ENCODE results near the gene DNPH1.

Gene DNPH1

GRCh38 chr6:43265564-43265963 lies 36.3 kb upstream of the DNPH1 start:
- no peaks in the 10 kb centered on the region for H3K79me1 ChIP-seq (replicated peaks; ENCODE audit: low read length, poor library complexity, severe bottlenecking)
- no peak overlapping the region for H3K4me3 ChIP-seq (ENCODE audit: insufficient read depth in 1 of 2, low read depth in 1 of 2, low read length in 2 of 2)
- DNase-seq = no peak
- H3K27ac ChIP-seq (ENCODE audit: low read length, poor library complexity, severe bottlenecking) = no peak overlapping the region
- H3K36me3 ChIP-seq (ENCODE audit: control insufficient read depth in 1 of 2, insufficient read depth in 2 of 2, low read depth in 1 of 2, low read length in 2 of 2) = no peaks in the 10 kb centered on the region
- H4K8ac ChIP-seq (ENCODE audit: low read length) = no peak overlapping the region
- H3K4me1 ChIP-seq (ENCODE audit: control insufficient read depth, insufficient read depth, low read depth, low read length) = peaks cover 6% of the 10 kb centered on the region
- no peak overlapping the region for H3K9ac ChIP-seq (ENCODE audit: low read length)
- H3K14ac ChIP-seq (ENCODE audit: low read length in 2 of 2) = no peak overlapping the region
- no peak overlapping the region for H3K23ac ChIP-seq (ENCODE audit: low read length in 2 of 2)
- no peak overlapping the region for H2AFZ ChIP-seq (ENCODE audit: low read depth, low read length)
- 87% methylated on average over 5 of the region's 6 CpGs for WGBS
- no peak overlapping the region for H3K4me2 ChIP-seq (ENCODE audit: low read length, poor library complexity, severe bottlenecking)
- no peak overlapping the region for H2BK15ac ChIP-seq (ENCODE audit: low read depth, poor library complexity, severe bottlenecking)
- no peak overlapping the region for H2BK120ac ChIP-seq (ENCODE audit: low read depth, low read length)
- H3K18ac ChIP-seq (ENCODE audit: low read depth in 1 of 2, low read length in 2 of 2) = no peak overlapping the region
- H3K27me3 ChIP-seq (ENCODE audit: control insufficient read depth in 1 of 2, insufficient read depth in 1 of 2, low read length in 2 of 2) = peaks cover 36 to 59% of the 10 kb centered on the region in 2 experiments
- H3K4ac ChIP-seq (ENCODE audit: low read depth in 1 of 2, low read length in 2 of 2) = no peak overlapping the region
- H2AK5ac ChIP-seq (ENCODE audit: low read length, severe bottlenecking) = no peak overlapping the region
- H3K9me3 ChIP-seq (ENCODE audit: control insufficient read depth, low read length) = no peaks in the 10 kb centered on the region
- H4K91ac ChIP-seq (ENCODE audit: low read length) = no peak overlapping the region
- no peak overlapping the region for H2BK5ac ChIP-seq (ENCODE audit: low read depth, low read length, poor library complexity, severe bottlenecking)
- no peak overlapping the region for H2BK12ac ChIP-seq (ENCODE audit: low read length in 2 of 2)

GRCh38 chr6:43264599-43265145 lies 35.4 kb upstream of the DNPH1 start:
- Histone ChIP-seq H3K4me1 (ENCODE audit: control insufficient read depth, insufficient read depth, low read depth, low read length) (peaks cover 5% of the 10 kb centered on the region), H3K4ac (ENCODE audit: low read depth in 1 of 2, low read length in 2 of 2) (no peak overlapping the region), H3K18ac (ENCODE audit: low read depth in 1 of 2, low read length in 2 of 2) (no peak overlapping the region), H3K23ac (ENCODE audit: low read length in 2 of 2) (no peak overlapping the region), H3K4me3 (ENCODE audit: insufficient read depth in 1 of 2, low read depth in 1 of 2, low read length in 2 of 2) (no peak overlapping the region), H2BK12ac (ENCODE audit: low read length in 2 of 2) (no peak overlapping the region), H3K36me3 (ENCODE audit: control insufficient read depth in 1 of 2, insufficient read depth in 2 of 2, low read depth in 1 of 2, low read length in 2 of 2) (no peaks in the 10 kb centered on the region), H3K9ac (ENCODE audit: low read length) (no peak overlapping the region), H2BK120ac (ENCODE audit: low read depth, low read length) (no peak overlapping the region), H4K8ac (ENCODE audit: low read length) (no peak overlapping the region), H4K91ac (ENCODE audit: low read length) (no peak overlapping the region), H3K14ac (ENCODE audit: low read length in 2 of 2) (no peak overlapping the region), H2AK5ac (ENCODE audit: low read length, severe bottlenecking) (no peak overlapping the region), H3K27ac (ENCODE audit: low read length, poor library complexity, severe bottlenecking) (no peak overlapping the region), H3K9me3 (ENCODE audit: control insufficient read depth, low read length) (no peaks in the 10 kb centered on the region), H2AFZ (ENCODE audit: low read depth, low read length) (no peak overlapping the region), H2BK15ac (ENCODE audit: low read depth, poor library complexity, severe bottlenecking) (no peak overlapping the region), H3K79me1 (replicated peaks; ENCODE audit: low read length, poor library complexity, severe bottlenecking) (no peaks in the 10 kb centered on the region), H3K27me3 (ENCODE audit: control insufficient read depth in 1 of 2, insufficient read depth in 1 of 2, low read length in 2 of 2) (peaks cover 37 to 60% of the 10 kb centered on the region in 2 experiments), H2BK5ac (ENCODE audit: low read depth, low read length, poor library complexity, severe bottlenecking) (no peak overlapping the region), H3K4me2 (ENCODE audit: low read length, poor library complexity, severe bottlenecking) (no peak overlapping the region)
- WGBS = 71% methylated on average over 5 of the region's 5 CpGs
- DNase-seq = no peak

GRCh38 chr6:43263314-43264178 lies 34.3 kb upstream of the DNPH1 start:
- Histone ChIP-seq H2BK120ac (ENCODE audit: low read depth, low read length) (no peak overlapping the region), H3K18ac (ENCODE audit: low read depth in 1 of 2, low read length in 2 of 2) (no peak overlapping the region), H3K9ac (ENCODE audit: low read length) (no peak overlapping the region), H4K91ac (ENCODE audit: low read length) (no peak overlapping the region), H3K4me1 (ENCODE audit: control insufficient read depth, insufficient read depth, low read depth, low read length) (no peaks in the 10 kb centered on the region), H4K8ac (ENCODE audit: low read length) (peak overlapping the region; percentile 82), H2AK5ac (ENCODE audit: low read length, severe bottlenecking) (no peak overlapping the region), H3K23ac (ENCODE audit: low read length in 2 of 2) (no peak overlapping the region), H2BK12ac (ENCODE audit: low read length in 2 of 2) (peak overlapping the region in 1 of 2 experiments; percentile 46), H3K9me3 (ENCODE audit: control insufficient read depth, low read length) (no peaks in the 10 kb centered on the region), H3K4me2 (ENCODE audit: low read length, poor library complexity, severe bottlenecking) (no peak overlapping the region), H3K79me1 (replicated peaks; ENCODE audit: low read length, poor library complexity, severe bottlenecking) (no peaks in the 10 kb centered on the region), H2AFZ (ENCODE audit: low read depth, low read length) (no peak overlapping the region), H2BK5ac (ENCODE audit: low read depth, low read length, poor library complexity, severe bottlenecking) (no peak overlapping the region), H3K4ac (ENCODE audit: low read depth in 1 of 2, low read length in 2 of 2) (no peak overlapping the region), H3K4me3 (ENCODE audit: insufficient read depth in 1 of 2, low read depth in 1 of 2, low read length in 2 of 2) (no peak overlapping the region), H2BK15ac (ENCODE audit: low read depth, poor library complexity, severe bottlenecking) (no peak overlapping the region), H3K27ac (ENCODE audit: low read length, poor library complexity, severe bottlenecking) (no peak overlapping the region), H3K27me3 (ENCODE audit: control insufficient read depth in 1 of 2, insufficient read depth in 1 of 2, low read length in 2 of 2) (peaks cover 34 to 55% of the 10 kb centered on the region in 2 experiments), H3K14ac (ENCODE audit: low read length in 2 of 2) (no peak overlapping the region), H3K36me3 (ENCODE audit: control insufficient read depth in 1 of 2, insufficient read depth in 2 of 2, low read depth in 1 of 2, low read length in 2 of 2) (no peaks in the 10 kb centered on the region)
- WGBS = 44% methylated on average over 11 of the region's 12 CpGs
- peak; percentile 71 for DNase-seq

- Histone ChIP-seq H4K8ac (ENCODE audit: low read length) (no peak overlapping the region), H2BK15ac (ENCODE audit: low read depth, poor library complexity, severe bottlenecking) (no peak overlapping the region), H3K9me3 (ENCODE audit: control insufficient read depth, low read length) (no peaks in the 10 kb centered on the region), H3K27me3 (ENCODE audit: control insufficient read depth in 1 of 2, insufficient read depth in 1 of 2, low read length in 2 of 2) (peaks cover 33 to 50% of the 10 kb centered on the region in 2 experiments), H2BK12ac (ENCODE audit: low read length in 2 of 2) (no peak overlapping the region), H3K4me1 (ENCODE audit: control insufficient read depth, insufficient read depth, low read depth, low read length) (no peaks in the 10 kb centered on the region), H2BK120ac (ENCODE audit: low read depth, low read length) (no peak overlapping the region), H2BK5ac (ENCODE audit: low read depth, low read length, poor library complexity, severe bottlenecking) (no peak overlapping the region), H2AK5ac (ENCODE audit: low read length, severe bottlenecking) (no peak overlapping the region), H3K4me2 (ENCODE audit: low read length, poor library complexity, severe bottlenecking) (no peak overlapping the region), H3K18ac (ENCODE audit: low read depth in 1 of 2, low read length in 2 of 2) (no peak overlapping the region), H3K4me3 (ENCODE audit: insufficient read depth in 1 of 2, low read depth in 1 of 2, low read length in 2 of 2) (no peak overlapping the region), H2AFZ (ENCODE audit: low read depth, low read length) (no peak overlapping the region), H3K36me3 (ENCODE audit: control insufficient read depth in 1 of 2, insufficient read depth in 2 of 2, low read depth in 1 of 2, low read length in 2 of 2) (no peaks in the 10 kb centered on the region), H3K79me1 (replicated peaks; ENCODE audit: low read length, poor library complexity, severe bottlenecking) (no peaks in the 10 kb centered on the region), H3K23ac (ENCODE audit: low read length in 2 of 2) (no peak overlapping the region), H3K14ac (ENCODE audit: low read length in 2 of 2) (no peak overlapping the region), H3K4ac (ENCODE audit: low read depth in 1 of 2, low read length in 2 of 2) (no peak overlapping the region), H3K9ac (ENCODE audit: low read length) (no peak overlapping the region), H4K91ac (ENCODE audit: low read length) (peak overlapping the region; percentile 28), H3K27ac (ENCODE audit: low read length, poor library complexity, severe bottlenecking) (no peak overlapping the region)
- DNase-seq = no peak
- 92% methylated on average over 35 of the region's 39 CpGs for WGBS
Measured at GRCh38 chr6:43262780-43263313, 33.6 kb upstream of the DNPH1 start.

All from mesenchymal stem cell (in vitro differentiated cells and primary cell).